Fibroblast of pulmonary artery (primary cell): ENCODE data around the gene LGI4.

Source experiments
- DNase-seq: peaks from one replicate; pipeline ENCODE4 v3.0.0-alpha.2; 2010; ENCODE audit warnings: low read depth
- H3K4me3 ChIP-seq: replicated peaks from 2 replicates; pipeline ENCODE4 v1.5.1; 2011; ENCODE audit warnings: low read depth, mild to moderate bottlenecking, control low read depth, low read length, moderate library complexity
- TF ChIP-seq, protein P1 (sequence below): IDR thresholded peaks from 2 replicates; pipeline ENCODE4 v1.5.1; 2011; ENCODE audit warnings: mild to moderate bottlenecking, control low read depth, low read length, inconsistent platforms; ENCODE audit errors: missing control alignments

Gene LGI4

GRCh38 chr19:35141837-35142605 is 7.2 kb upstream of the LGI4 start:
- TF ChIP-seq, protein P1, sequence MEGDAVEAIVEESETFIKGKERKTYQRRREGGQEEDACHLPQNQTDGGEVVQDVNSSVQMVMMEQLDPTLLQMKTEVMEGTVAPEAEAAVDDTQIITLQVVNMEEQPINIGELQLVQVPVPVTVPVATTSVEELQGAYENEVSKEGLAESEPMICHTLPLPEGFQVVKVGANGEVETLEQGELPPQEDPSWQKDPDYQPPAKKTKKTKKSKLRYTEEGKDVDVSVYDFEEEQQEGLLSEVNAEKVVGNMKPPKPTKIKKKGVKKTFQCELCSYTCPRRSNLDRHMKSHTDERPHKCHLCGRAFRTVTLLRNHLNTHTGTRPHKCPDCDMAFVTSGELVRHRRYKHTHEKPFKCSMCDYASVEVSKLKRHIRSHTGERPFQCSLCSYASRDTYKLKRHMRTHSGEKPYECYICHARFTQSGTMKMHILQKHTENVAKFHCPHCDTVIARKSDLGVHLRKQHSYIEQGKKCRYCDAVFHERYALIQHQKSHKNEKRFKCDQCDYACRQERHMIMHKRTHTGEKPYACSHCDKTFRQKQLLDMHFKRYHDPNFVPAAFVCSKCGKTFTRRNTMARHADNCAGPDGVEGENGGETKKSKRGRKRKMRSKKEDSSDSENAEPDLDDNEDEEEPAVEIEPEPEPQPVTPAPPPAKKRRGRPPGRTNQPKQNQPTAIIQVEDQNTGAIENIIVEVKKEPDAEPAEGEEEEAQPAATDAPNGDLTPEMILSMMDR, result no peak
- no peak overlapping the region for H3K4me3 ChIP-seq
- DNase-seq, result no peak

- DNase-seq, result peak; percentile 89
- peak overlapping the region; percentile 17 for H3K4me3 ChIP-seq
- TF ChIP-seq, protein P1, result peak; percentile 38
Measured at GRCh38 chr19:35140962-35141836, 6.3 kb upstream of the LGI4 start.

DNA sequence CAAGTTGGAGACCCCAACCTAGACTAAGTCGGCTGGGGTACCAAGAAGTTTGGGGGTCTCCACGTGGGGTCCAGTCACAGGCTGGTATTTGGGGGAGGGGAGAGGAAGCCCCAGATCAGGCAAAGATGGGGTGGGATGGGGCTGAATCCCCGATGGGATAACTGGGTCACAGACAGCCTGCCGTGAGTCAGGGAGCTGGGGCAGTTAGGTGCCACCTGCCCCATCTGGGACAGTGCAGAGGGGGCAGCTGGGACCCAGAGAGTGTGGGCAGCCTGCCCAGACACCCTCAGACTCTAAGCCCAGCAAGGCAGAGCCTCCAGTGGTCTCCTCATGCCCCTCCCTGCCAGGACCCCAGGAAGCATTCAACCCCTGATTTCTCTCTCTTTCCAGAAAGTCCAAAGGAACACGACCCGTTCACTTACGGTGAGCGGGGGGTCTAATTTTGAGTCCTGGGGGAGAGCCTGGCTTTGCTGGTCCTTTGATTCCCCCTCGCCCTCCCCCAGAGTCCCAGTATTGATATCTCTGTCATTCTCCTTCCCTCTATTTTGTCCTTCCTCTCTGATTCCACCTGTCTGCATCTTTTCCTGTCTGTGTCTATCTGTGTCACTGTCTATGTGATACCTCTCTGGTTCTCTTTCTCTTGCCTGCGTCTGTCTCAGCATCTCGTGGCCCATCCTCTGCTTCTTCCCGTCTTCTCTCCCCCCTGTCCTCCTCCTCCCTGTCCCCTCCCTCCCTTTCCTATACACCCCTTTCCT is 5.5 kb upstream of the LGI4 start:
- DNase-seq, result no peak
- TF ChIP-seq, protein P1, result no peak
- H3K4me3 ChIP-seq, result no peak overlapping the region

DNA sequence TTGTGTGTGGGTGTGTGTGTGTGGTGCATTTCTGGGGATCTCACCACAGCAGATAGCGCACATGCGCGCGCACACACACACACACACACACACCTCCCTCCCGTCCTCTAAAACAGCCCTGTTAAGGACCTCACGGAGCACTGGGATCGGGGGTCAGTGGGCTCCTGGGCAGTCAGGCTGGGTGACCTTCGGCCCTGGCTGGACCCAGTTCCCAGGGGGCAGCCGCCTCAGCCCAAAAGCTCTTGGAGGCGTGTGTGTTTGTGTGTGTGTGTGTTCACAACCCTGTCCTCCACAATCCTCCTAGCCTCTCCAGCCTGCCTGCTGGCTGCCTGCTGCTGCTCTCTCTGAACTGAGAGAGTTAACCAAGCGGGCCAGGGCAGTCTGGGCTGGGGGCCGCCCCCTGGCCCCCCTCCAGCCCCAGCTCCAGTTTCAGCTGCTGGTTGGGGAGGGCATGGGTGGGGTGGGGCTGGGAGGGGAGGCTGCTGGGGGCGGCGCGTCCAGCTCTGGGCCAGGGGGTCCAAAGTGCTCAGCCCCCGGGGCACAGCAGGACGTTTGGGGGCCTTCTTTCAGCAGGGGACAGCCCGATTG is 3.5 kb upstream of the LGI4 start, which contains the start of gene FXYD1:
Gene FXYD1, plus strand, starts transcription at position 520 of the 588 bp plus-strand sequence. CDS start 1,256 bp downstream, outside the sequence.
- no peak for DNase-seq
- TF ChIP-seq, protein P1, result no peak
- H3K4me3 ChIP-seq, result no peak within 1 kb of the TSS

DNA sequence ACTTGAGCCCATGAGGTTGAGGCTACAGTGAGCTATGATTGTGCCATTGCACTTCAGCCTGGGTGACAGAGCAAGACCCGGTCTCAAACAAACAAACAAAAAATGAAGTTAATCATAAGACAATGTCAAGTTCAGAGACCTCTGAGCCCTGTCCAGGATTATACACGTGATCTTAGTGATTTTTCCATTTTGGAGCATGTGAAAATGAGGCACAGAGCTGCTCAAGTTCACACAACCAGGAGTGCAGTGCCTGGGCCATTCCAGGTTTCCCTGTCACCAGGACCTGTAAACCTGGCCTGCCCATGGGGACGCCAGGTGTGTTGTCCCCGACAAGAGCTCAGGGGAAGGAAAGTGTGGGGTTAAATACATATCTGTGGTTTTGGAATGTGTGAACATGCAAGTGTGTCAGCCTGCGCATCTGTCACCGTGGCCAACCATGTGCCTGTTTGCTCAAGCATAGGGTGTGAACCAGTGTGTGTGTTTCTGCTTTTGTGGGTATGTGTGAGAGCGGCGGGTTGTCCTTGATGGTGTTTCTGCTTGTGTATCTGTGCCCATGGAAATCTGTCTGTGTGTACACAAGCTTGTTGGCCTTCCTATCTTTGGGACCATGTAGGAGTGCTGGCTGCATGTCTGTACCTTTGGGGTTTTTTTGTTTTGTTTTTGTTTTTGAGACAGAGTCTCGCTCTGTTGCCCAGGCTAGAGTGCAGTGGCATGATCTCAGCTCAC is 2.3 kb upstream of the LGI4 start:
- DNase-seq, result no peak
- TF ChIP-seq, protein P1, result no peak

GRCh38 chr19:35136231-35136630 is 1.4 kb upstream of the LGI4 start:
- DNase-seq, result no peak
- TF ChIP-seq, protein P1, result no peak
- H3K4me3 ChIP-seq, result no peak overlapping the region

More for the DNA sequence above, 2.3 kb upstream of the LGI4 start:
- H3K4me3 ChIP-seq, result no peak overlapping the region
